ENCODE data around the gene SPACA5B.
"Not testable (repeated sequence)": the region's sequence is repeated elsewhere in the genome, so short reads cannot be mapped to it uniquely, and the experiment has no call there.

Gene SPACA5B

DNA sequence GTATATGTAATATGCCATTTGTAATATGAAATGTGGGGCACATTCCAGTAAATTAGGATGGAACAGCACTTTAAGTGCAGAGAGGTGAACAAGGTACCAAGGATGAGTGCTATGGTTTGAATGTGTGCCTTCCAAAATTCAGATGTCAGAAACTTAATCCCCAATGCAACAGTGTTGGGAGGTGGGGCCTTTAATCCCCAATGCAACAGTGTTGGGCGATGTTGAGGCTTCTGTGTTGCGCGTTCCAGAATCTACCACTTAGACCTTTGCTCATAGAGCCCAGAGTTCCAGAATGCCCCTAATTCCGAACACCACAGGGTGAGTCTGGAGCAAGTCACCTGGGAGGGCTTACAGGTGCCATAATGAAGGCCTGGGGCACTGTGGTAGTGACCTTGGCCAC, at the start of gene SPACA5B:
SPACA5B (plus strand) TSS at position 301 of the 400 bp plus-strand sequence; CDS start at position 363, 62 bp downstream.
- H3K27ac ChIP-seq (ENCODE audit: low read depth, low read length); H3K9me2 ChIP-seq (replicated peaks; ENCODE audit: insufficient read depth, low read length); H3K9ac ChIP-seq (ENCODE audit: low read length); H3K36me3 ChIP-seq (ENCODE audit: low read length); H4K20me1 ChIP-seq (ENCODE audit: low read depth, low read length); H3K79me2 ChIP-seq (ENCODE audit: insufficient read depth, low read length); H3K4me3 ChIP-seq (ENCODE audit: insufficient read depth, low read length, poor library complexity, severe bottlenecking); H3K27me3 ChIP-seq (ENCODE audit: low read length); H3F3A ChIP-seq (ENCODE audit: insufficient read depth); H3K9me3 ChIP-seq (ENCODE audit: insufficient read depth, low read length); H3K4me2 ChIP-seq (ENCODE audit: low read depth, low read length, poor library complexity, severe bottlenecking); H2AFZ ChIP-seq (ENCODE audit: low read depth, low read length, severe bottlenecking): not testable (repeated sequence)

DNA sequence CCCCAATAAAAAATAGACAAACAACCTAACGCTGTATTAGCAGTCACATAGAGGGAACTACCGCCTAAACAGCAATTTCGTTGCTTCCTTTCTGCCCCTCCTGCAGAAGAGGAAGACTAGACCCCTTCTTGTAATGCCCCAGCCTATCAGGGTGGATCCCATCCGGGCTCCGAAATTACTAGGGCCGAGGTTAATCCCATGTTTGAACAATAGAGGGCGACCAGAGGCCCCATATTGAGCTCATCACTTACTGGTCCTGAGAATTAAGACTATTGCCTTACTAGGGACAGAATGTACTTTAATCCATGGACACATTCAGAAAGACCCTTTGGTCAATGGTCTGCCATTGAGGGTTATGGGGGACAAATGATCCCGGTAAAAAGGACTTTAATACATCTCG, 47.2 kb upstream of the SPACA5B start:
- no peaks in the 10 kb centered on the region for H3K9me3 ChIP-seq (ENCODE audit: insufficient read depth, low read length)
- H3K9ac ChIP-seq (ENCODE audit: low read length), result no peak overlapping the region
- H3K79me2 ChIP-seq (ENCODE audit: insufficient read depth, low read length), result no peaks in the 10 kb centered on the region
- no peak overlapping the region for H3K27ac ChIP-seq (ENCODE audit: low read depth, low read length)
- no peak overlapping the region for H3K4me2 ChIP-seq (ENCODE audit: low read depth, low read length, poor library complexity, severe bottlenecking)
- no peak overlapping the region for H3K4me3 ChIP-seq (ENCODE audit: insufficient read depth, low read length, poor library complexity, severe bottlenecking)
- H3K27me3 ChIP-seq (ENCODE audit: low read length), result no peaks in the 10 kb centered on the region
- TF ChIP-seq, protein P1, sequence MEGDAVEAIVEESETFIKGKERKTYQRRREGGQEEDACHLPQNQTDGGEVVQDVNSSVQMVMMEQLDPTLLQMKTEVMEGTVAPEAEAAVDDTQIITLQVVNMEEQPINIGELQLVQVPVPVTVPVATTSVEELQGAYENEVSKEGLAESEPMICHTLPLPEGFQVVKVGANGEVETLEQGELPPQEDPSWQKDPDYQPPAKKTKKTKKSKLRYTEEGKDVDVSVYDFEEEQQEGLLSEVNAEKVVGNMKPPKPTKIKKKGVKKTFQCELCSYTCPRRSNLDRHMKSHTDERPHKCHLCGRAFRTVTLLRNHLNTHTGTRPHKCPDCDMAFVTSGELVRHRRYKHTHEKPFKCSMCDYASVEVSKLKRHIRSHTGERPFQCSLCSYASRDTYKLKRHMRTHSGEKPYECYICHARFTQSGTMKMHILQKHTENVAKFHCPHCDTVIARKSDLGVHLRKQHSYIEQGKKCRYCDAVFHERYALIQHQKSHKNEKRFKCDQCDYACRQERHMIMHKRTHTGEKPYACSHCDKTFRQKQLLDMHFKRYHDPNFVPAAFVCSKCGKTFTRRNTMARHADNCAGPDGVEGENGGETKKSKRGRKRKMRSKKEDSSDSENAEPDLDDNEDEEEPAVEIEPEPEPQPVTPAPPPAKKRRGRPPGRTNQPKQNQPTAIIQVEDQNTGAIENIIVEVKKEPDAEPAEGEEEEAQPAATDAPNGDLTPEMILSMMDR (IDR thresholded peaks at IDR 0.05; ENCODE audit: insufficient read depth, low read length, poor library complexity, severe bottlenecking), result peak; percentile 16
- TF ChIP-seq EZH2phosphoT487 (conservative IDR thresholded peaks at IDR 0.05; ENCODE audit: low read length), result no peak
- H3K9me2 ChIP-seq (replicated peaks; ENCODE audit: insufficient read depth, low read length), result no peaks in the 10 kb centered on the region
- H4K20me1 ChIP-seq (ENCODE audit: low read depth, low read length), result no peaks in the 10 kb centered on the region
- no peak overlapping the region for H2AFZ ChIP-seq (ENCODE audit: low read depth, low read length, severe bottlenecking)
- no peaks in the 10 kb centered on the region for H3F3A ChIP-seq (ENCODE audit: insufficient read depth)
- no peaks in the 10 kb centered on the region for H3K36me3 ChIP-seq (ENCODE audit: low read length)

DNA sequence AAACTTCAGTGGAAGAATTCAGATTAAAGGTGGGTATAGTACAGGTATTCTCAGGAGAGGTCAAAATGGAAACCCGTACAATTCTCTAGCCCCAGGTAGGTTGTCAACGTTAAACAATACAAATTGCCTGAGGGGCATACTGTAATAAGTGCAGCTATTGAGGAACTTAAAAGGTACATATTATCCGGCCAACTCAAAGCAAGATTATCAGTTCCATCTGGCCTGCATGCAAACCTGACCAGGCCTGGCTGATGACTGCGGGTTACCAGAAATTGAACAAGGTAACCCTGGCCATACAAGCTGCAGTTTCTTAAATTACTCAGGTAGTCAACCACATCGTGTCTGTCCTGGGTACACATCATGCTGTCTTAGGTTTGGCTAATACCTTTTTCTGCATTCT, 46.7 kb upstream of the SPACA5B start:
- no peaks in the 10 kb centered on the region for H3K36me3 ChIP-seq (ENCODE audit: low read length)
- no peak overlapping the region for H3K9ac ChIP-seq (ENCODE audit: low read length)
- no peaks in the 10 kb centered on the region for H3F3A ChIP-seq (ENCODE audit: insufficient read depth)
- no peak overlapping the region for H3K27ac ChIP-seq (ENCODE audit: low read depth, low read length)
- H4K20me1 ChIP-seq (ENCODE audit: low read depth, low read length), result no peaks in the 10 kb centered on the region
- no peak overlapping the region for H3K4me2 ChIP-seq (ENCODE audit: low read depth, low read length, poor library complexity, severe bottlenecking)
- no peak overlapping the region for H2AFZ ChIP-seq (ENCODE audit: low read depth, low read length, severe bottlenecking)
- no peaks in the 10 kb centered on the region for H3K27me3 ChIP-seq (ENCODE audit: low read length)
- no peaks in the 10 kb centered on the region for H3K79me2 ChIP-seq (ENCODE audit: insufficient read depth, low read length)
- no peaks in the 10 kb centered on the region for H3K9me2 ChIP-seq (replicated peaks; ENCODE audit: insufficient read depth, low read length)
- no peak overlapping the region for H3K4me3 ChIP-seq (ENCODE audit: insufficient read depth, low read length, poor library complexity, severe bottlenecking)
- H3K9me3 ChIP-seq (ENCODE audit: insufficient read depth, low read length), result no peaks in the 10 kb centered on the region
- TF ChIP-seq EZH2phosphoT487 (conservative IDR thresholded peaks at IDR 0.05; ENCODE audit: low read length), result no peak

DNA sequence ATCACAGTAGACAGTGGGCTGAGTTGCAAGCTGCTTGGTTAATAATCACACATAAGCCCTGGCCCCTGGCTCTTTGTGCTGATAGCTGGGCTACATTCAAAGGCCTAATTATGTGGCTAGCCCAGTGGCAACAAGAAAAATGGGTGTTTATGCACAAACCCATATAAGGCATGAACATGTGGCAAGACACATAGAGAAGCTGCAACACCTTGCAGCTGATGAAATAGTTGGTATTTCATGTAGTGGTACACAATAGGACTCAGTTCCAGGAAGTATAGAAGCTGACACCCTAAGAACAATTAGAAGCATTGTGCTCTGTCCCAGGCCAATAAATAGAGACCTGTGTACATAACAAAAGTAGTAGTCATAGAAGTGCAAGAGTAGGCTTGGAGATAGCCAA, 44.3 kb upstream of the SPACA5B start:
- H3K27me3 ChIP-seq (ENCODE audit: low read length), result no peaks in the 10 kb centered on the region
- H4K20me1 ChIP-seq (ENCODE audit: low read depth, low read length), result no peaks in the 10 kb centered on the region
- H2AFZ ChIP-seq (ENCODE audit: low read depth, low read length, severe bottlenecking), result no peak overlapping the region
- no peaks in the 10 kb centered on the region for H3K9me2 ChIP-seq (replicated peaks; ENCODE audit: insufficient read depth, low read length)
- H3K9me3 ChIP-seq (ENCODE audit: insufficient read depth, low read length), result no peaks in the 10 kb centered on the region
- no peak overlapping the region for H3K4me3 ChIP-seq (ENCODE audit: insufficient read depth, low read length, poor library complexity, severe bottlenecking)
- H3K4me2 ChIP-seq (ENCODE audit: low read depth, low read length, poor library complexity, severe bottlenecking), result no peak overlapping the region
- H3K79me2 ChIP-seq (ENCODE audit: insufficient read depth, low read length), result no peaks in the 10 kb centered on the region
- no peaks in the 10 kb centered on the region for H3F3A ChIP-seq (ENCODE audit: insufficient read depth)
- H3K9ac ChIP-seq (ENCODE audit: low read length), result no peak overlapping the region
- TF ChIP-seq, protein P1 (IDR thresholded peaks at IDR 0.05; ENCODE audit: insufficient read depth, low read length, poor library complexity, severe bottlenecking), result no peak
- TF ChIP-seq EZH2phosphoT487 (conservative IDR thresholded peaks at IDR 0.05; ENCODE audit: low read length), result no peak
- H3K27ac ChIP-seq (ENCODE audit: low read depth, low read length), result no peak overlapping the region
- no peaks in the 10 kb centered on the region for H3K36me3 ChIP-seq (ENCODE audit: low read length)
